ENCODE data around the gene OR52M1. TPM values are rescaled to one million over a fixed set of nuclear protein-coding genes. Genes with fewer than 3 reads are reported as not detected.

OR52M1 gene
- total and polyA plus RNA-seq, 12 donors, result not detected

DNA sequence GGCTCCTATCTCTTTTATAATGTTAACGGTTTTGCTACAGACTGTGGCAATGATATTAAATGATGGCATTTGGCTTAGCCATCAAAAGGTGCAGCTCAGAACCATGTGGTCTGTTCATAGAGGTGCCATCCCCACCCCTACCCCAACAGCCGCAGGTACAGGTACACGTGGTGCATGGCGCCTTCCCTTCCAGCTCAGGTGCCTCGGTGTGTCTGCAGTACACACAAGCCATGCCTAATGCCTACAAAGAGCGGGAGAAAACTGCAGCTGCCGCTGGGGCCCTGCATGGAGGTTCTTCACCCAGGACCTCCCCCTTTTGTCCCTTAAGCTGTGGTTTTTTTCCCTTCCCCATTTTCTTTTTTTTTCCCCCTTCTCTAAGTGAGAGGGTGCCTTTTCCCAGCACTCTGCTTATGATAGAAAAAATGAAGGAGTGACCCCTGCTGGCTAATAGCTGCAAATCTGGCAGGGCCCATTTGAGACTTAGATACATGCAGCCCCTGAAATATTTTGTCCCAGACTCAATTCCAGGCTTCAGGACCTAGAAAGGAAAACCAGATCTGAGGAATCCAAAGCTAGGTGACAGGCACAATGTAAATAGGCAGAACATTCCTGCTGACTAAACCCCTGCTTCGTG is 6.5 kb downstream of the OR52M1 start:
- 77 to 82% (median 79%) methylated on average over 8 of the region's 8 CpGs for WGBS, 4 donors
- Histone ChIP-seq H3K36me3 (replicated peaks in 1 of 2) (no peaks in the 10 kb centered on the region), H3K4me3 (no peak overlapping the region), H3K27ac (no peak overlapping the region), H3K27me3 (no peaks in the 10 kb centered on the region), H3K9me3 (replicated peaks in 1 of 3) (no peaks in the 10 kb centered on the region), H3K4me1 (replicated peaks in 1 of 2) (no peaks in the 10 kb centered on the region)
- intact Hi-C loops (cut with DNase I), result no loop called here
- no peak for TF ChIP-seq POLR2A (IDR thresholded peaks at IDR 0.05)
- TF ChIP-seq, protein P1, sequence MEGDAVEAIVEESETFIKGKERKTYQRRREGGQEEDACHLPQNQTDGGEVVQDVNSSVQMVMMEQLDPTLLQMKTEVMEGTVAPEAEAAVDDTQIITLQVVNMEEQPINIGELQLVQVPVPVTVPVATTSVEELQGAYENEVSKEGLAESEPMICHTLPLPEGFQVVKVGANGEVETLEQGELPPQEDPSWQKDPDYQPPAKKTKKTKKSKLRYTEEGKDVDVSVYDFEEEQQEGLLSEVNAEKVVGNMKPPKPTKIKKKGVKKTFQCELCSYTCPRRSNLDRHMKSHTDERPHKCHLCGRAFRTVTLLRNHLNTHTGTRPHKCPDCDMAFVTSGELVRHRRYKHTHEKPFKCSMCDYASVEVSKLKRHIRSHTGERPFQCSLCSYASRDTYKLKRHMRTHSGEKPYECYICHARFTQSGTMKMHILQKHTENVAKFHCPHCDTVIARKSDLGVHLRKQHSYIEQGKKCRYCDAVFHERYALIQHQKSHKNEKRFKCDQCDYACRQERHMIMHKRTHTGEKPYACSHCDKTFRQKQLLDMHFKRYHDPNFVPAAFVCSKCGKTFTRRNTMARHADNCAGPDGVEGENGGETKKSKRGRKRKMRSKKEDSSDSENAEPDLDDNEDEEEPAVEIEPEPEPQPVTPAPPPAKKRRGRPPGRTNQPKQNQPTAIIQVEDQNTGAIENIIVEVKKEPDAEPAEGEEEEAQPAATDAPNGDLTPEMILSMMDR (IDR thresholded peaks at IDR 0.05), result no peak
- DNase-seq, result no peak

- H3K4me1 ChIP-seq (replicated peaks in 1 of 2), result no peaks in the 10 kb centered on the region
- no peak overlapping the region for H3K27ac ChIP-seq
- 62 to 76% (median 66%) methylated on average over 6 to 8 of the region's 8 CpGs for WGBS, 4 donors
- no peaks in the 10 kb centered on the region for H3K36me3 ChIP-seq (replicated peaks in 1 of 2)
- no peaks in the 10 kb centered on the region for H3K9me3 ChIP-seq (replicated peaks in 1 of 3)
- H3K27me3 ChIP-seq, result no peaks in the 10 kb centered on the region
- DNase-seq, result no peak
- TF ChIP-seq, protein P1 (IDR thresholded peaks at IDR 0.05), result no peak
- no peak overlapping the region for H3K4me3 ChIP-seq
- intact Hi-C loops (cut with DNase I), result no loop called here
These were observed 14.8 kb downstream of the OR52M1 start for GRCh38 chr11:4559527-4560440.

GRCh38 chr11:4560467-4560866 is 15.5 kb downstream of the OR52M1 start:
- no peaks in the 10 kb centered on the region for H3K27me3 ChIP-seq
- H3K36me3 ChIP-seq (replicated peaks in 1 of 2), result no peaks in the 10 kb centered on the region
- 95 to 98% (median 96%) methylated on average over 1 of the region's 1 CpG for WGBS, 4 donors
- H3K4me3 ChIP-seq, result no peak overlapping the region
- intact Hi-C loops (cut with DNase I), result no loop called here
- no peak for TF ChIP-seq POLR2A (IDR thresholded peaks at IDR 0.05)
- TF ChIP-seq, protein P1 (IDR thresholded peaks at IDR 0.05), result no peak
- no peak overlapping the region for H3K27ac ChIP-seq
- no peaks in the 10 kb centered on the region for H3K9me3 ChIP-seq (replicated peaks in 1 of 3)
- H3K4me1 ChIP-seq (replicated peaks in 1 of 2), result no peaks in the 10 kb centered on the region
- no peak for DNase-seq

- Histone ChIP-seq H3K27me3 (no peaks in the 10 kb centered on the region), H3K4me3 (no peak overlapping the region), H3K9me3 (replicated peaks in 1 of 3) (no peaks in the 10 kb centered on the region), H3K27ac (peak overlapping the region in 1 of 5 donors; percentile 38), H3K4me1 (replicated peaks in 1 of 2) (no peaks in the 10 kb centered on the region), H3K36me3 (replicated peaks in 1 of 2) (no peaks in the 10 kb centered on the region)
- WGBS, 4 donors, result 84 to 97% (median 91%) methylated on average over 3 of the region's 3 CpGs
- no peak for TF ChIP-seq POLR2A (IDR thresholded peaks at IDR 0.05)
- TF ChIP-seq, protein P1 (IDR thresholded peaks at IDR 0.05), result no peak
- DNase-seq, result no peak
- intact Hi-C loops (cut with DNase I), result no loop called here
These were observed 20.4 kb downstream of the OR52M1 start for GRCh38 chr11:4565371-4565770.

Measured in adrenal gland (tissue), 12 donors.